ENCODE data around the gene VAT1L. TPM values are rescaled to one million over a fixed set of nuclear protein-coding genes. Genes with fewer than 3 reads are reported as not detected.

Gene VAT1L
- total RNA-seq, 6 experiments from 2014 or later: not detected

DNA sequence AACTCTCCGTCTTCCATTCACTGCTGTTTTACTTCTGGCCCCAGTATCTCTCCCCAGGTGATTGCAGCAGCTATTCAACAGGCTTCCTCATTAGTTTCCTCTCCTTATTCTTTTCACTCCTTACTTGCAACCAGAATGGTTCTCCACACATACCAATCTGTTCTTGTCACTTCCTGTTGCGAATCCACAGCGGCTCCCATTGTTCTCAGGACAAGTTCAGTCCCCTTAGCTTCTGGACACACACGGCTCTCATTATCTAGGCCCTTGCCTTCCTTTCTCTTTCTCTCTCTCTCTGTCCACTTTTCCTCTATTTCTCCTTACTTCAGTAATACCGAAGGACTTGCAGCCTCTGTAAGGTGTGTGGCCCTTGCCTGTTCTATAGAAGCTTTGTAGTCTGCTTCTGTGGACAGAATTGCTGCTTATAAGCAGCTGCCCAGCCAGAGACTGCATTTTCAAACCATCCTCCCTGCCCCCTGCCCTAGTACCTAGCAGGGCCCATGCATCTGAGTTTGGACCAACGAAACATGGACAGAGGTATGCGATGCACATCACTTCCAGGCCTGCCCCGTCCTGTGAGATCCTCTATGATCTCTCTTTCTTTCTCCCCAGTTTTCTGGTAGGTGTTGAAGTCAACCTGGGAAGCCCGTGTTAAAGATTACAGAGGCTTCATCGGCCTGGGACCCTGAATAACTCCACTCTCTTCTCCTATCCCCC, 45.7 kb downstream of the VAT1L start:
- Mint-ChIP-seq H3K4me1 (ENCODE audit: low read depth) (no peaks in the 10 kb centered on the region), H3K9me3 (peaks cover 29% of the 10 kb centered on the region), H3K36me3 (ENCODE audit: low read depth) (peaks cover 4% of the 10 kb centered on the region; the same call in 1 of the 2 replicates), H3K27me3 (ENCODE audit: insufficient read depth) (peaks cover 4% of the 10 kb centered on the region), H3K27ac (no peak overlapping the region), H3K4me3 (no peak overlapping the region)
- TF ChIP-seq CTCF (IDR thresholded peaks at IDR 0.05): no peak
- DNase-seq: no peak

GRCh38 chr16:77834635-77835540, 46.5 kb downstream of the VAT1L start:
- peaks cover 4% of the 10 kb centered on the region; the same call in 1 of the 2 replicates for H3K36me3 Mint-ChIP-seq (ENCODE audit: low read depth)

DNA sequence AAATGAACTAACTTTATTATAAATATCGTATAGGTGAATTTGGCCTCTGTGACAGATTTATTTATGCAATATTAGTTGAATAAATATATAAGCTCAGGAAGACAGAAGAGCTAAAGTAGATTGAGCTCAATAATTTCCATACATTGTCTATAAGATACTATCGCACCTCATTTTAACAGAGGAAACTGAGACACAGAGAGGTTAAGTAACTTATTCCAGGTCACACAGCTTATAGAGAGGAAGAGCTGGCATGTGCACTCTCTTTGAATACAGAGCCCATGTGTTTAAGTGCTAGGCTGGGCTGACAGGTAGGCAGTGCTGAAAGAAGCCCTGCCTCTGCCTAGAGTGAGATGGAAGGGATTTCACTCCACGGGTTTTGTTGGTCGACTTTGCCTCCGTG, 48.4 kb downstream of the VAT1L start:
- Mint-ChIP-seq H3K27ac (no peak overlapping the region), H3K36me3 (ENCODE audit: low read depth) (peaks cover 4% of the 10 kb centered on the region; the same call in 1 of the 2 replicates), H3K4me3 (no peak overlapping the region), H3K9me3 (peaks cover 31% of the 10 kb centered on the region), H3K27me3 (ENCODE audit: insufficient read depth) (peaks cover 4% of the 10 kb centered on the region), H3K4me1 (ENCODE audit: low read depth) (no peaks in the 10 kb centered on the region)
- no peak for TF ChIP-seq CTCF (IDR thresholded peaks at IDR 0.05)
- DNase-seq: no peak

More at GRCh38 chr16:77834635-77835540, 46.5 kb downstream of the VAT1L start:
- Mint-ChIP-seq H3K4me3 (no peak overlapping the region), H3K9me3 (peaks cover 32% of the 10 kb centered on the region), H3K27ac (no peak overlapping the region), H3K4me1 (ENCODE audit: low read depth) (no peaks in the 10 kb centered on the region), H3K27me3 (ENCODE audit: insufficient read depth) (peaks cover 4% of the 10 kb centered on the region)
- no peak for TF ChIP-seq CTCF (IDR thresholded peaks at IDR 0.05)
- DNase-seq: no peak

DNA sequence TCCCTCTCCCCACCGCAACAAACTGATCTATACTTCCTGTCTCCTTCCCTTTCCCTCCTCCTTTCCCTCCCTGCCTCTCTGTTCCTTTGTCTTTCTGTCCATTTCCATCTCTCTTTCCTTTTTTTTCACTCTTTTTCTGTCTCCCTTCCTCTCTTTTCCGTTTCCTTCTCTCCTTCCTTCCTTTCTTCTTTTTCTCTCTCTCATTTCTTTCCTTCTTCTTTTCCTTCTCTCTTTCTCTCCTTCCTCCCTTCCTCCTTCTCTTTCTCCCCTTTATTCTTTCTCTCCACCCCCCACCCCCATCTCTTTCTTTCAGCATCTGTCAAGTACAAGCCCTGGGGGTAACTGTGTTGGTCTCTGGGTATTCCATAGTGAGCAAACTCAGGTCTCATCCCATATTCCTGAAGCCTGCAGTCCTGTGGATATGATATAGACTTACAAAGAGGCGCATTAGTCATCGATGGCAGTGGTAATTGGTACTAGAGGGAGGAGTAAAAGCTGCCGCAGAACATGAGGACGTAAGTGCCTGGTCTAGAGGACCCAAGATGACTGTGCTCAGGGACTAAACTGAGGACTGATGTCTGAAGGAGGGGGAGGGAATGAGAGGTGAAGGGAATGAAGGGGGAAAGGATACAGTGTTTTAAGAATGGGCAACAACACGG, 50.4 kb downstream of the VAT1L start:
- Mint-ChIP-seq H3K27me3 (ENCODE audit: insufficient read depth) (peaks cover 4% of the 10 kb centered on the region), H3K27ac (no peak overlapping the region), H3K4me3 (no peak overlapping the region), H3K9me3 (peaks cover 39% of the 10 kb centered on the region), H3K4me1 (ENCODE audit: low read depth) (no peaks in the 10 kb centered on the region), H3K36me3 (ENCODE audit: low read depth) (no peaks in the 10 kb centered on the region)
- no peak for TF ChIP-seq CTCF (IDR thresholded peaks at IDR 0.05)
- DNase-seq: no peak

GRCh38 chr16:77840093-77840492, 51.7 kb downstream of the VAT1L start:
- DNase-seq: no peak
- no peak for TF ChIP-seq CTCF (IDR thresholded peaks at IDR 0.05)
- peaks cover 4% of the 10 kb centered on the region for H3K27me3 Mint-ChIP-seq (ENCODE audit: insufficient read depth)
- H3K27ac Mint-ChIP-seq: no peak overlapping the region
- H3K9me3 Mint-ChIP-seq: peaks cover 47% of the 10 kb centered on the region
- H3K4me3 Mint-ChIP-seq: no peak overlapping the region
- no peaks in the 10 kb centered on the region for H3K36me3 Mint-ChIP-seq (ENCODE audit: low read depth)
- H3K4me1 Mint-ChIP-seq (ENCODE audit: low read depth): no peaks in the 10 kb centered on the region

Measured in HFFc6 (cell line).